CD4-positive, alpha-beta T cell treated with Interleukin-2 at 100 ng/mL for 4 hours (primary cell): ENCODE results near the gene TPT1.
"Not testable (repeated sequence)": the region's sequence is repeated elsewhere in the genome, so short reads cannot be mapped to it uniquely, and the experiment has no call there.

ENCODE experiments used
- DNase-seq: peaks from one replicate; pipeline ENCODE4 v3.0.0-alpha.2; 2020; ENCODE audit warnings: low spot score

The TPT1 gene

DNA sequence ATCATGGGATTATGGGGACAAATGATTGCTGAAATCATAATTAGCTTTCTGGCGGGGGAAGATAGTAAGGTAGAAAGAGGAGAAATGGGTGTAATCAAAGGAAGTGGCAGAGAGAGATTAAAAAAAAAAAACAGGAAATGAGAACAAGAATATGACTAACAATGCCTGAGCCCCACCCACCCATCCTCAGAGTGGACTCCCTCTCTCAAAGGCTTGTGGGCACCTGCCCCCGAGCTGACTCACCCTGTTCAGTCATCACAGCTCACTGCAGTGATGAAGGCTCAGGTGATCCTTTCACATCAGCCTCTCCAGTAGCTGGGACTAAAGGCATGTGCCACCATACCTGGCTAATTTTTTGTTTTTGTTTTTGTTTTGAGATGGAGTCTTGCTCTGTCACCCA lies 26.4 kb upstream of the TPT1 start:
- DNase-seq = peak; percentile 96

DNA sequence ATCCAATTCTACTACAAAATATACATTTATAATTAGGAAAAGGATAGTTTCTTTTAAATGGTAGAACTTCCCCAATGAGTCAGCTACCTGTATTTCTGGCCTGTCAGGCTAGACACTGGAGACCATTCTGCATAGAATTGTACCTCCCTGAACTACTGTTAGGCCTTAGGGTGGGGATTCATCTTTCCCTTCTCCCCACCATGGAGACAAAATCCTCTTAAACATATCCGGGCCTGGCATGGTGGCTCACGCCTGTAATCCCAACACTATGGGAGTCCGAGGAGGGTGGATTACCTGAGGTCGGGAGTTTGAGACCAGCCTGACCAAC lies 24.5 kb upstream of the TPT1 start:
- no peak for DNase-seq

- DNase-seq = no peak
These were observed 24.0 kb upstream of the TPT1 start for GRCh38 chr13:45364876-45365557.

DNA sequence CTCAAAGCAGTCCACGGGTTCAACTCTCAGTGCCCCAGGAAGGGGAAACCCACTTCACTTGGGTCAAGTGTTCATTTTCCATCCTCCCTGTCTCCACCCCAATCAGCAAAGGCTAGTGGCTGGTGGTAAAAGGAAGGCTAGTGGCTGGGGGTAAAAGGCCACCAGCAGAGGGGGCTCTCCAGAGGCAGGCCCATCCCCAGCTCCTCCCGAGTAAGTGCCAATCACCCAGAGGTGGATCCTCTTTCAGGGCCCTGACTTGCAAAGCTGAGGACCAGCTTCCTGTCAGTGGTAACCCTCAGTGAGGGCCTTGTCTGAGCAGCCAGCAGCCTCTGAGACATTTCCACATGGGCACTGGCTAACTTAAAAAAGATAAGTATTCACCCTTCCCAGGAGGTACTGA lies 22.0 kb upstream of the TPT1 start:
- no peak for DNase-seq

DNA sequence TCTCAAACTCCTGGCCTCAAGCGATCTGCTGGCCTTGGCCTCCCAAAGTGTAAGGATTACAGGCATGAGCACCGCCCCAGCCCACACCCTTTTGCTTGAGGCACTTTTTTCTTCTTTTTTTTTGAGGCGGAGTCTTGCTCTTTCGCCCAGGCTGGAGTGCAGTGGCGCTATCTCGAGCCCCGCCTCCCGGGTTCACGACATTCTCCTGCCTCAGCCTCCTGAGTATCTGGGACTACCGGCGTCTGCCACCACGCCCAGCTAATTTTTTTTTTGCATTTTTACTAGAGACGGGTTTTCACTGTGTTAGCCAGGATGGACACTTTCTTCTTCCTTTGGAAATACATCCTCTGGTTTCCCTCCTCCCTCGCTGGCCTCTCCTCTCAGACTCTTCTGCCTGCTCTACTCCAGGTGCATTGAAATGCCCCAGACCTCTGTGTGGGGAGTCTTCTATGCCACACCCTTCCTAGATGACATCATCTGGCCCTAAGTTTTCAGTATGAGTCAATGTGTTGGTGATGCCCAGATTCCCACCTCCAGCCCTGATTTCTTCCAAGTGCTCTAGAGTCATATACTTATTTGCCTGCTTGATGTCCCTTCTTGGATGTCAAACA lies 20.7 kb upstream of the TPT1 start:
- peak; percentile 34 for DNase-seq

GRCh38 chr13:45356966-45357672 lies 16.1 kb upstream of the TPT1 start:
- no peak for DNase-seq

DNA sequence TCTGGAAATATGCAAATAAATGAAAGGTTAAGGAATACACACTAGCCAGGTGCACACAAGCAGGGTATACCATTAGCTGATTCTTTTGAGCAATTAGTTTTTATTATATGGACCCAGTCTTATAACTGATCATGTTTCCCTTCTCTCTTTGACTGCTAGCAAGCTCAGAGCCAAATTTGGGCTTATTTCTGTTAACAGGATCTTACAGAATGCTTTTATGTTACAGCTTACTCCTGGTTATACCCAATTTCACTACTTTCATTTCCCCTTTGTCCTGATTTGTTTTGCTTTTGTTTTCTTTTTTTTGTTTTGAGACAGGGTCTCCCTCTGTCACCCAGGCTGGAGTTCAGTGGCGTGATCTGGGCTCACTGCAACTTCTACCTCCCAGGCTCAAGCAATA lies 12.9 kb upstream of the TPT1 start:
- DNase-seq = no peak

DNA sequence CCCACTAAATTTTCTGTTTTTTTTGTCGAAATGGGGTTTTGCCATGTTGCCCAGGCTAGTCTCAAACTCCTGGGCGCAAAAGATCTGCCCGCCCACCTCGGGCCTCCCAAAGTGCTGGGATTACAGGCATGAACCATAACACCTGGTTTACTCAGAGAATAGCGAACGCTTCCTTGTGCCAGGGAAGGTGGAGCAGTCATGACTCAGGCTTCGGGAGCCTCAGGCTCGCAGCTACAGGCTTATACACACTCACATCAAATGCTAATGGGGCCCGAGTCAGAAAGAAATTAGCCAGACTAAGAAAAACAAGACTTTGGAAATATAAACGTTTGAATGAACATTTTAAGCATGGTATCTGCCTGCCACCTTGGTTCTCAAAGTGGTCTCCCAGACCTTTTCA lies 11.0 kb upstream of the TPT1 start:
- DNase-seq = no peak

- DNase-seq = no peak
These were observed 9.2 kb upstream of the TPT1 start for GRCh38 chr13:45350152-45350551.

DNA sequence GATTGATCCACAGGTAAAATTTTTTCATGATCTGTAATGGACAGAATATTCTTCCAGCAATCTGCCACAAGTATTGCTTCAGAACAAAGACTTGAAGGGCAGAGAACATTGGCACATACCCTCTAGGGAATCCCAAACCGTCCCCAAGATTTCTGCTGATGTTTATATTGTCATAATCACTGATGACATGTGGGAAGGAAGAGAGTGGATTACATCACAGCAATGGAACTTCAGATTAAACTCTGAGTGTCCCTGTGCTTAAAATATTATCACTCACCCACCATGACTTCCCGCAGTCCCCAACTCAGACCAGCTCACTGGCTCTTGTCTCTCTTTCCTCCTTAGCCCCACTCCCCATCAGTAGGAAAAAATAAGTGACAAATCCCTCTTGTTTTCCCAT lies 8.5 kb upstream of the TPT1 start:
- no peak for DNase-seq

DNA sequence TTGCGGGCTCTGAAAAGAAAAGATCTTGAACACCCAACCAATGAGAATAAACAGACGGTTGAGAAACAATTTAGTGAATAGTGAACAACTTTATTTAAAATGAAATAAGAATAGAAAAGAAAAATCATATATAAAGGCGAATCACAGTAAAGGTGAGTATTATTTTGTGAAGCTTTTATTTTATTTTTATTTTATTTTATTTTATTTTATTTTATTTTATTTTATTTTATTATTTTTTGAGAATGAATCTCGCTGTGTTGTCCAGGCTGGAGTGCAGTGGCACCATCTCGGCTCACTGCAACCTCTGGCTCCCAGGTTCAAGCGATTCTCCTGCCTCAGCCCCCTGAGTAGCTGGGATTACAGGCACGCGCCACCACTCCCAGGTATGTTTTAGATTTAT lies 3.1 kb upstream of the TPT1 start:
- DNase-seq = not testable (repeated sequence)

GRCh38 chr13:45343102-45343501 lies 2.1 kb upstream of the TPT1 start:
- DNase-seq = not testable (repeated sequence)

- DNase-seq = not testable (repeated sequence)
These were observed 1.7 kb upstream of the TPT1 start for GRCh38 chr13:45342668-45343067.

- no peak for DNase-seq
These were observed 967 bp upstream of the TPT1 start for GRCh38 chr13:45341799-45342500.

DNA sequence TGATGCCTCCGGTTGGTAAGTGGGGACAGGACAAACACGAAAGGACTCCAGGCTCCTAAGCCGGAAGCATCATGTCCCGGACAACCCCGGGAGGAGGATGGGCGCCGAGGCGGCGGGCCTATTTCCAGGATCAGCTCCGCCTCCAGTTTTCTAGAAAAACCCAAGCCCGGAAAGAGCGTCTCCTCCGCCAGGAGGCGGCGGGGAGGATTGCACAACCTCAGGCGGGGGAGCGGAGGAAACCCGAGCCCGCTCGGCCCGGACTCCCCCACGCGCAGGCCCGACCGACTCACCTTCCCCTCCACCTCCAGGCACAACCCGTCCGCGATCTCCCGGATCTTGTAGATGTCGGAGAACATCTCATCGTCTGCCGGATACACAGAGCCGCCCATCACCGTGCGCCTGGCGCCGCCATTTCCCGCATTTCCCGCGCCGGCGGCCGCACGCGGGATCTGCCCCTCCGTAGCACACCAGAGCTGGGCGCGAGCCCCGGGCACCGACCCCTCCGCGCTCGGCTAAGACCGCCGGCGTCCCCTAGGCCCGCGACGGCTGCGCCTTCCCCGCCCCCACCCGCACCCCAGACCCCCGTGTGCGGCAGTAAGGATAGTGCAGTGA lies 455 bp downstream of the TPT1 start:
- DNase-seq = peak; percentile 88

GRCh38 chr13:45339867-45340266 lies 1.1 kb downstream of the TPT1 start:
- DNase-seq = peak; percentile 32

- DNase-seq = no peak
These were observed 1.6 kb downstream of the TPT1 start for GRCh38 chr13:45339399-45339798.

DNA sequence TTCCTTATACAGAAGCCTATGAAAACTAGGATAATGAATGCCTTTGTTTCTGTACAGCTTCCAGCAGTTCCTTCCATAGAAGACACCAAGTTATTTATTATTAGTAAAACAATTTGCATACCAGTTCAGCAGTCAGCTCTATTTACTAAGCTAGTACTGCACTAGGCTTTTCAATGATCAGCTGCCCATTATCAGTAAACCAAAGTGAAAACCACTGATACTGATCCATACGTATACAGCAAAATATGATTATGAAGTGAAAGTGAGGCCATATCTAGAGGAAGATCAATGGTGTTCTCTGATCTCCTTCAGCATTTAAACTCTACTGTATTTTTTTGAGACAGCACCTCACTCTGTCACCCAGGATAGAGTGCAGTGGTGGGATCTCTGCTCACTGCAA lies 3.2 kb downstream of the TPT1 start:
- DNase-seq = no peak

DNA sequence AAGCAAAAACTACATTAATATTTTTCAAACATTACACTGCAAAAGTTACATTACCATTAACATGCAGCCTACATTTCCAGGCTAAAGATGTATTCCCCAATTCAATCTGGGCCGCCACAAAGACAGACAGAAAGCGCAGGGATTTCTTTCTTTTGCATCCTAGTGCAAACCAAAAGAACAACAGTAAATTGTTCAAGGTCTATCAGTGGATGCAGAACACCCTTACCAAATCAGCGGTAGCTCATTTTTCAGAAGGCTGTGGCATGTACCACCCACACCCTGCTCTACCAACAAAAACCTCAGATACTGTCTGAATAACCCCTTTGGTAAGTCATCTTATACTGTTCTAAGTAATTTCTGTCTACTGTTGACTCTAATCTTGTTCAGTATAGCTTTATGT lies 3.6 kb downstream of the TPT1 start:
- DNase-seq = no peak

DNA sequence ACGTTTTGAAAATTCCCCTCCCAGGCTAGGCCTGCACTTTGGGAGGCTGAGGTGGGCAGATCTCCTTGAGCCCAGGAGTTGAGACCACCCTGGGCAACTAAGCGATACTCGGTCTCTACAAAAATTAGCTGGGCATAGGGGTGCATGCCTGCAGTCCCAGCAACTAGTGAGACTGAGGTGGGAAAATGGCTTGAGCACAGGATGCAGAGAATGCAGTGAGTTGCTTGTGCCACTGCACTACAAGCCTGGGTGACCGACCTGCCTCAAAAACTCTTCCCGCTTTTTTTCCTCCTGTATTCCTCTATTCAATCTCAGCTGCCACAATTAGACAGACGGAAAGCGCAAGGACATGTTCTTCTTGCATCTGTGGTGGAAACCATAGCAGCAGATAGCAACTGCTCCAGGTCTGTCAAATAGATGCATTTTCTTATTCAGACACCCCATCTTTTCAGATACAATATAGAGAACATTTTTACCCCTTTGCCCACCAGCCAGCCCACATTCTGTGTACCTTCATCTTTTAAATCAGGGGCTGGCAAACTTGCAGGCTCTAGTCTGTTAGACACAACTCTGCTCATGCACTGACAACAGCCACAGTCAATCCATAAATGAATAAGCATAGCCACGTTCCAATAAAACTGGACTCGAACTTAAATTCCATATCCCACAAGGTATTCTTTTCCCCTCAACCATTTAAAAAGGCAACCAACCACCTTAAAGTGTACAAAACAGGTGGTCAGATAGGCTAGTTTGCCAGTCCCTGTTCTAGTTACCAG lies 4.8 kb downstream of the TPT1 start:
- DNase-seq = no peak

DNA sequence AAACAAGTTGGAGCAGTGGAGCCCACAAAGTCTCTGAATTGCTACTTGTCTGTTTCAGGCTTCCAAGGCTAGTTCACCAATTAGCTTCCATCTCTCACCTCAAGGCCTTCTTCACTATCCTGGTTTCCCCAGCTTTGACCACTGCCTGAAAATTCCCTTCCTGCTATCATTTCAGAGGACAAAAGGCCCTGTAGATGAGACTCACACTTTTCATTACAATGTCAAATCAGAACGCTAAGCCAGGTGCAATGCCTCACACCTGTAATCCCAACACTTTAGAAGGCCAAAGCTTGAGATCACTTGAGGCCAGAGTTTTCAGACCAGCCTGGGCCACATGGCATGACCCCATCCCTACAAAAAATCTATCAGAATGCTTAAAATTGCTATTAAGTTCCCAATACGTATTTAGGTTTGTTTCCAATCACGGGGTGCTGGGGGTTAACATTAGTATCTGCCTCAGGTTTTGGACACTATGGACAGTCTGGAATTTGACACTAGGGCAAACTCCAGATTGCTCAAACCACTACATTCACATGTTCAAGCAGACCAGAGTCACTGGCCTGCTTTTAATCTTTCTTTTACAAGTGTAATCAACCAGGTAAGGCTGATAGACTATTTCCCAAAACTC lies 5.5 kb downstream of the TPT1 start:
- DNase-seq = no peak
